Measurements from ENCODE around the gene EDARADD.

- TF ChIP-seq MAX (IDR thresholded peaks at IDR 0.05) (no peak), CTCF (IDR thresholded peaks at IDR 0.05; ENCODE audit: low read depth, low read length, missing input control) (no peak), REST (IDR thresholded peaks at IDR 0.05) (no peak), JUND (IDR thresholded peaks at IDR 0.05) (no peak), YY1 (IDR thresholded peaks at IDR 0.05) (no peak), SP1 (IDR thresholded peaks at IDR 0.05) (no peak), RXRA (IDR thresholded peaks at IDR 0.05) (no peak), ZBTB33 (IDR thresholded peaks at IDR 0.05) (no peak), RAD21 (IDR thresholded peaks at IDR 0.05) (no peak)
These were observed 40.3 kb upstream of the EDARADD start for GRCh38 chr1:236353813-236354212.

Data from liver (tissue), 3 donors.